ENCODE measurements around the gene RBSN.

DNA sequence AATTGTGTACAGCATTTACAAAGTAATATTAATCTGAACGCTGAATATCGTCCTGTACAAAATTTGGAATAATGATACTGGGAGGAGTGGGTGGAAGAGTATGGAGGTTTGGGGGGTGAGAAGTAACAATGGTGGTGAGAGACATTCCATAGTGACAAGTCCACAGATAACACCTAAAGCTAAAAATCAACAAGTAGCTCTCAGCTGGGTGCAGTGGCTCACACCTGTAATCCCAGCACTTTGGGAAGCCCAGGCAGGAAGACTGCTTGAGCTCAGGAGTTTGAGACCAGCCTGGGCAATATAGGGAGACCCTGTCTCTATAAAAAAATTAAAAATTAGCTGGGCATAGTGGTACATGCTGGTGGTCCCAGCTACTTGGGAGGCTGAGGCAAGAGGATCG, 38.9 kb downstream of the RBSN start:
- TF ChIP-seq, protein P1, sequence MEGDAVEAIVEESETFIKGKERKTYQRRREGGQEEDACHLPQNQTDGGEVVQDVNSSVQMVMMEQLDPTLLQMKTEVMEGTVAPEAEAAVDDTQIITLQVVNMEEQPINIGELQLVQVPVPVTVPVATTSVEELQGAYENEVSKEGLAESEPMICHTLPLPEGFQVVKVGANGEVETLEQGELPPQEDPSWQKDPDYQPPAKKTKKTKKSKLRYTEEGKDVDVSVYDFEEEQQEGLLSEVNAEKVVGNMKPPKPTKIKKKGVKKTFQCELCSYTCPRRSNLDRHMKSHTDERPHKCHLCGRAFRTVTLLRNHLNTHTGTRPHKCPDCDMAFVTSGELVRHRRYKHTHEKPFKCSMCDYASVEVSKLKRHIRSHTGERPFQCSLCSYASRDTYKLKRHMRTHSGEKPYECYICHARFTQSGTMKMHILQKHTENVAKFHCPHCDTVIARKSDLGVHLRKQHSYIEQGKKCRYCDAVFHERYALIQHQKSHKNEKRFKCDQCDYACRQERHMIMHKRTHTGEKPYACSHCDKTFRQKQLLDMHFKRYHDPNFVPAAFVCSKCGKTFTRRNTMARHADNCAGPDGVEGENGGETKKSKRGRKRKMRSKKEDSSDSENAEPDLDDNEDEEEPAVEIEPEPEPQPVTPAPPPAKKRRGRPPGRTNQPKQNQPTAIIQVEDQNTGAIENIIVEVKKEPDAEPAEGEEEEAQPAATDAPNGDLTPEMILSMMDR (IDR thresholded peaks at IDR 0.05): no peak
- no peak for TF ChIP-seq POLR2A (IDR thresholded peaks at IDR 0.05)

Data from Peyer's patch (tissue), 4 donors.